ENCODE results near the gene SLC25A13.

DNA sequence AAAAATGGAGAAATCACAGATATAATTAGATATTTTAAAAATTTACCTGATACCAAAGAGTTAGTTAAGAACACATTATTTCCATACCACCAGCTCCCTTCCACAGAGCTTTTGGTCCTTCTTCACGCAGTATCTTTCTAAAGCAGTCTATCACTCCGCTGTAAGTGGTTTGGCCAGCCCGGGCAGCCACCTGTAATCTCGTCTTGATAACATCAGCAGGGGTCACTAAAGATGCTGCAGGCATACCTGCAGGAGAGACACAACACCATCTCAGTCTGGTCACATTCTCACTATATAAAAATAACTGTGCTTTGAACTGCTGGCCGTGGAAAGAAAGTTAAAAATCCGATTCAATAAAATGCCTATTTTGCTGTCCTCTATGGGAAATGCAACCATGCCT lies 200.1 kb downstream of the SLC25A13 start:
- TF ChIP-seq, protein P1, sequence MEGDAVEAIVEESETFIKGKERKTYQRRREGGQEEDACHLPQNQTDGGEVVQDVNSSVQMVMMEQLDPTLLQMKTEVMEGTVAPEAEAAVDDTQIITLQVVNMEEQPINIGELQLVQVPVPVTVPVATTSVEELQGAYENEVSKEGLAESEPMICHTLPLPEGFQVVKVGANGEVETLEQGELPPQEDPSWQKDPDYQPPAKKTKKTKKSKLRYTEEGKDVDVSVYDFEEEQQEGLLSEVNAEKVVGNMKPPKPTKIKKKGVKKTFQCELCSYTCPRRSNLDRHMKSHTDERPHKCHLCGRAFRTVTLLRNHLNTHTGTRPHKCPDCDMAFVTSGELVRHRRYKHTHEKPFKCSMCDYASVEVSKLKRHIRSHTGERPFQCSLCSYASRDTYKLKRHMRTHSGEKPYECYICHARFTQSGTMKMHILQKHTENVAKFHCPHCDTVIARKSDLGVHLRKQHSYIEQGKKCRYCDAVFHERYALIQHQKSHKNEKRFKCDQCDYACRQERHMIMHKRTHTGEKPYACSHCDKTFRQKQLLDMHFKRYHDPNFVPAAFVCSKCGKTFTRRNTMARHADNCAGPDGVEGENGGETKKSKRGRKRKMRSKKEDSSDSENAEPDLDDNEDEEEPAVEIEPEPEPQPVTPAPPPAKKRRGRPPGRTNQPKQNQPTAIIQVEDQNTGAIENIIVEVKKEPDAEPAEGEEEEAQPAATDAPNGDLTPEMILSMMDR (IDR thresholded peaks at IDR 0.05) = no peak
- TF ChIP-seq POLR2A (IDR thresholded peaks at IDR 0.05) = no peak
- TF ChIP-seq POLR2AphosphoS5 (IDR thresholded peaks at IDR 0.05; ENCODE audit: insufficient read depth in 1 of 2, low read depth in 1 of 2) = no peak

All from vagina (tissue), 2 donors.